WTC11 (cell line): ENCODE measurements around the gene KRT79.

Experiments used
- ELF4 ChIP-seq: sonication (generic); formaldehyde crosslinking; IDR thresholded peaks from 2 replicates; pipeline ENCODE4 v1.8.1; 2022; ENCODE audit warnings: low read depth, mild to moderate bottlenecking, moderate library complexity, missing genetic modification reagents
- FOXP1 ChIP-seq: sonication (generic); formaldehyde crosslinking; IDR thresholded peaks from 2 replicates; pipeline ENCODE4 v1.8.0; 2022; ENCODE audit warnings: missing genetic modification reagents, mild to moderate bottlenecking, moderate library complexity, borderline replicate concordance
- MYBL2 ChIP-seq: sonication (generic); formaldehyde crosslinking; IDR thresholded peaks from 2 replicates; pipeline ENCODE4 v1.8.1; 2023; ENCODE audit warnings: mild to moderate bottlenecking, moderate library complexity, missing genetic modification reagents
- NFE2L1 ChIP-seq: sonication (generic); formaldehyde crosslinking; IDR thresholded peaks from 2 replicates; pipeline ENCODE4 v1.8.1; 2023; ENCODE audit warnings: missing genetic modification reagents
- OVOL2 ChIP-seq: fragments of 250-450 bp; sonication (Bioruptor Pico); IDR thresholded peaks from 2 replicates; pipeline ENCODE4 v1.9.0; 2021; ENCODE audit warnings: mild to moderate bottlenecking, borderline replicate concordance
- TCF7 ChIP-seq: sonication (generic); formaldehyde crosslinking; IDR thresholded peaks from 2 replicates; pipeline ENCODE4 v1.8.0; 2022; ENCODE audit warnings: mild to moderate bottlenecking, low read depth, missing genetic modification reagents, moderate library complexity
- TP53 ChIP-seq: sonication (generic); formaldehyde crosslinking; IDR thresholded peaks from 2 replicates; pipeline ENCODE4 v1.8.1; 2023; ENCODE audit warnings: mild to moderate bottlenecking, missing genetic modification reagents
- ZBTB21 ChIP-seq: sonication (generic); formaldehyde crosslinking; IDR thresholded peaks from 2 replicates; pipeline ENCODE4 v1.8.1; 2023; ENCODE audit warnings: mild to moderate bottlenecking, missing genetic modification reagents, borderline replicate concordance
- ZNF121 ChIP-seq: sonication (generic); formaldehyde crosslinking; IDR thresholded peaks from 2 replicates; pipeline ENCODE4 v1.8.0; 2023; ENCODE audit warnings: missing genetic modification reagents
- TF ChIP-seq, protein P1 (sequence below): fragments of 200-600 bp; IDR thresholded peaks from 2 replicates; pipeline ENCODE4 v1.8.0; 2022; ENCODE audit warnings: antibody characterized with exemption
- TF ChIP-seq, protein P2 (sequence below): sonication (generic); formaldehyde crosslinking; IDR thresholded peaks from 2 replicates; pipeline ENCODE4 v1.8.0; 2022; ENCODE audit warnings: mild to moderate bottlenecking, missing genetic modification reagents
- TF ChIP-seq, protein P3 (sequence below): sonication (generic); formaldehyde crosslinking; IDR thresholded peaks from 2 replicates; pipeline ENCODE4 v1.8.1; 2023; ENCODE audit warnings: mild to moderate bottlenecking, missing genetic modification reagents
- TF ChIP-seq, protein P4 (sequence below): sonication (generic); formaldehyde crosslinking; IDR thresholded peaks from 2 replicates; pipeline ENCODE4 v1.8.1; 2023; ENCODE audit warnings: mild to moderate bottlenecking, missing genetic modification reagents, moderate library complexity
- TF ChIP-seq, protein P5 (sequence below): sonication (generic); formaldehyde crosslinking; IDR thresholded peaks from 2 replicates; pipeline ENCODE4 v1.8.1; 2022; ENCODE audit warnings: mild to moderate bottlenecking, missing genetic modification reagents, moderate library complexity, borderline replicate concordance

DNA sequence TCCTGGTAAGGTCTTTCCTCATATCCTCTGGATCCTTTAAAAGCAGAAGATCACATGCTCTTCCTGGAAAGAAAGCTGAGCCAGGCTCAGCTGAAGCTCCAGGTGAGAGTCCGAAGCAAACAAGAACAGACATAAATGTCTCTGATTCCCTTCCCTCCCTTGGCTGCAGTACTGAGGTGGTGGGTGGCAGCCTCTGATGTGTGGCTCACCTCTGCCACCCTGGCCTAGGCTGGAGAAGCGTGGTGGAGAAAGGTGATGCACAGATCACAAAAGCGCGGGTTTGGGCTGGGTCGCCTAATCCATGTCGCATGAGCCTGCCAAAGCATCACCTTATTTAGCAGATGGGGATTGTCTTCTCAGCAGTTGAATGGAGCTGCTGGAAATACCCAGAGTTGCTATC is 54.2 kb downstream of the KRT79 start:
- no peak for TF ChIP-seq FOXP1 (CRISPR knock-in tag)
- TF ChIP-seq, protein P1, sequence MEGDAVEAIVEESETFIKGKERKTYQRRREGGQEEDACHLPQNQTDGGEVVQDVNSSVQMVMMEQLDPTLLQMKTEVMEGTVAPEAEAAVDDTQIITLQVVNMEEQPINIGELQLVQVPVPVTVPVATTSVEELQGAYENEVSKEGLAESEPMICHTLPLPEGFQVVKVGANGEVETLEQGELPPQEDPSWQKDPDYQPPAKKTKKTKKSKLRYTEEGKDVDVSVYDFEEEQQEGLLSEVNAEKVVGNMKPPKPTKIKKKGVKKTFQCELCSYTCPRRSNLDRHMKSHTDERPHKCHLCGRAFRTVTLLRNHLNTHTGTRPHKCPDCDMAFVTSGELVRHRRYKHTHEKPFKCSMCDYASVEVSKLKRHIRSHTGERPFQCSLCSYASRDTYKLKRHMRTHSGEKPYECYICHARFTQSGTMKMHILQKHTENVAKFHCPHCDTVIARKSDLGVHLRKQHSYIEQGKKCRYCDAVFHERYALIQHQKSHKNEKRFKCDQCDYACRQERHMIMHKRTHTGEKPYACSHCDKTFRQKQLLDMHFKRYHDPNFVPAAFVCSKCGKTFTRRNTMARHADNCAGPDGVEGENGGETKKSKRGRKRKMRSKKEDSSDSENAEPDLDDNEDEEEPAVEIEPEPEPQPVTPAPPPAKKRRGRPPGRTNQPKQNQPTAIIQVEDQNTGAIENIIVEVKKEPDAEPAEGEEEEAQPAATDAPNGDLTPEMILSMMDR: no peak
- TF ChIP-seq ELF4: no peak
- no peak for TF ChIP-seq ZBTB21 (CRISPR knock-in tag)
- TF ChIP-seq, protein P2, sequence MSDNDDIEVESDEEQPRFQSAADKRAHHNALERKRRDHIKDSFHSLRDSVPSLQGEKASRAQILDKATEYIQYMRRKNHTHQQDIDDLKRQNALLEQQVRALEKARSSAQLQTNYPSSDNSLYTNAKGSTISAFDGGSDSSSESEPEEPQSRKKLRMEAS (CRISPR knock-in tag): no peak
- TF ChIP-seq TCF7: no peak
- no peak for TF ChIP-seq NFE2L1 (CRISPR knock-in tag)
- no peak for TF ChIP-seq TP53
- TF ChIP-seq OVOL2 (CRISPR knock-in tag): no peak
- TF ChIP-seq, protein P3, sequence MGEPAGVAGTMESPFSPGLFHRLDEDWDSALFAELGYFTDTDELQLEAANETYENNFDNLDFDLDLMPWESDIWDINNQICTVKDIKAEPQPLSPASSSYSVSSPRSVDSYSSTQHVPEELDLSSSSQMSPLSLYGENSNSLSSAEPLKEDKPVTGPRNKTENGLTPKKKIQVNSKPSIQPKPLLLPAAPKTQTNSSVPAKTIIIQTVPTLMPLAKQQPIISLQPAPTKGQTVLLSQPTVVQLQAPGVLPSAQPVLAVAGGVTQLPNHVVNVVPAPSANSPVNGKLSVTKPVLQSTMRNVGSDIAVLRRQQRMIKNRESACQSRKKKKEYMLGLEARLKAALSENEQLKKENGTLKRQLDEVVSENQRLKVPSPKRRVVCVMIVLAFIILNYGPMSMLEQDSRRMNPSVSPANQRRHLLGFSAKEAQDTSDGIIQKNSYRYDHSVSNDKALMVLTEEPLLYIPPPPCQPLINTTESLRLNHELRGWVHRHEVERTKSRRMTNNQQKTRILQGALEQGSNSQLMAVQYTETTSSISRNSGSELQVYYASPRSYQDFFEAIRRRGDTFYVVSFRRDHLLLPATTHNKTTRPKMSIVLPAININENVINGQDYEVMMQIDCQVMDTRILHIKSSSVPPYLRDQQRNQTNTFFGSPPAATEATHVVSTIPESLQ (CRISPR knock-in tag): no peak
- TF ChIP-seq, protein P4, sequence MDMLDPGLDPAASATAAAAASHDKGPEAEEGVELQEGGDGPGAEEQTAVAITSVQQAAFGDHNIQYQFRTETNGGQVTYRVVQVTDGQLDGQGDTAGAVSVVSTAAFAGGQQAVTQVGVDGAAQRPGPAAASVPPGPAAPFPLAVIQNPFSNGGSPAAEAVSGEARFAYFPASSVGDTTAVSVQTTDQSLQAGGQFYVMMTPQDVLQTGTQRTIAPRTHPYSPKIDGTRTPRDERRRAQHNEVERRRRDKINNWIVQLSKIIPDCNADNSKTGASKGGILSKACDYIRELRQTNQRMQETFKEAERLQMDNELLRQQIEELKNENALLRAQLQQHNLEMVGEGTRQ (CRISPR knock-in tag): no peak
- TF ChIP-seq, protein P5, sequence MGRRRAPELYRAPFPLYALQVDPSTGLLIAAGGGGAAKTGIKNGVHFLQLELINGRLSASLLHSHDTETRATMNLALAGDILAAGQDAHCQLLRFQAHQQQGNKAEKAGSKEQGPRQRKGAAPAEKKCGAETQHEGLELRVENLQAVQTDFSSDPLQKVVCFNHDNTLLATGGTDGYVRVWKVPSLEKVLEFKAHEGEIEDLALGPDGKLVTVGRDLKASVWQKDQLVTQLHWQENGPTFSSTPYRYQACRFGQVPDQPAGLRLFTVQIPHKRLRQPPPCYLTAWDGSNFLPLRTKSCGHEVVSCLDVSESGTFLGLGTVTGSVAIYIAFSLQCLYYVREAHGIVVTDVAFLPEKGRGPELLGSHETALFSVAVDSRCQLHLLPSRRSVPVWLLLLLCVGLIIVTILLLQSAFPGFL (CRISPR knock-in tag): no peak
- TF ChIP-seq MYBL2: no peak
- no peak for TF ChIP-seq ZNF121 (CRISPR knock-in tag)
